ENCODE results near the gene KPNA2.
"Not testable (repeated sequence)": the region's sequence is repeated elsewhere in the genome, so short reads cannot be mapped to it uniquely, and the experiment has no call there.

KPNA2 gene

DNA sequence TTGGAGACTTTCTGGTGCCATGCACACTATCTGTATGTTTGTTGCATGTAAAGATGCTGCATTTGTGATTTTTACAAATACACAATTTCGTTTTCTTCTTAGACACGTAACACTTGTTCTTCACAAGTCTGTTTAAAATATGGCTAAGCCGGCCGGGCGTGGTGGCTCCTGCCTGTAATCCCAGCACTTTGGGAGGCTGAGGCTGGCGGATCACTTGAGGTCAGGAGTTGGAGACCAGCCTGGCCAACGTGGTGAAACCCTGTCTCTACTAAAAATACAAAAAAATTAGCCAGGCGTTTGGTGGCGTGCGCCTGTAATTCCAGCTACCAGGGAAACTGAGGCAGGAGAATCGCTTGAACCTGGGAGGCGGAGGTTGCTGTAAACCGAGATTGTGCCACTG lies 14.7 kb upstream of the KPNA2 start:
- DNase-seq = not testable (repeated sequence)

DNA sequence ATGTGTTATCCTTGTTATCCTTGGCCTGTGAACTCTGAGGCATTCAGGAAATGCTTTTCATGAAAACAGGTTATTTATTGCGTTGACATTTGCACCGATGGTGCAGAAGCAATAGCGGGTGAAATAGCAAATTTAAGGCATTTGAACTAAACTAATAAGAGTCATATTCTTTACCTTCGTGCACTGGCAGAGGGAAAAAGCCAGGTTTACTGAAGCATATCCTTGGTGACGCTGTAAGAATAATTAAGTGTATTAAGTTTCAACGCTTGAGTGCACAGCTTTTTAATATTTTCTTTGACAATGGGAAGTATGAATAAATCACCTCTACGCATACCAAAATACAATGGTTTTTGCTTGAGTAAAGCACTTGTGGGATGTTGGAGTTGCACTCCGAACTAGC lies 13.6 kb upstream of the KPNA2 start:
- DNase-seq = no peak

DNA sequence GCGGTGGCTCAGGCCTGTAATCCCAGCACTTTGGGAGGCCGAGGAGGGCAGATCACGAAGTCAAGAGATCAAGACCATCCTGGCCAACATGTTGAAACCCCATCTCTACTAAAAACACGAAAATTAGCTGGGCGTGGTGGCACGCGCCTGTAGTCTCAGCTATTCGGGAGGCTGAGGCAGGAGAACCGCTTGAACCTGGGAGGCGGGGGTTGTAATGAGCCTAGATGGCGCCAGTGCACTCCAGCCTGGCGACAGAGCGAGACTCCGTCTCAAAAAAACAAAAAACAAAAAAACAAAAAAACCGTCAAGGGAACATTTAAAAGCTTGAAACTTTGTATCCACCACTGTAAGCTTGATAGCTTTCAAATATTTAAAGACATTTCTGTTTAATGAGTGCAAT lies 13.0 kb upstream of the KPNA2 start:
- DNase-seq = not testable (repeated sequence)

DNA sequence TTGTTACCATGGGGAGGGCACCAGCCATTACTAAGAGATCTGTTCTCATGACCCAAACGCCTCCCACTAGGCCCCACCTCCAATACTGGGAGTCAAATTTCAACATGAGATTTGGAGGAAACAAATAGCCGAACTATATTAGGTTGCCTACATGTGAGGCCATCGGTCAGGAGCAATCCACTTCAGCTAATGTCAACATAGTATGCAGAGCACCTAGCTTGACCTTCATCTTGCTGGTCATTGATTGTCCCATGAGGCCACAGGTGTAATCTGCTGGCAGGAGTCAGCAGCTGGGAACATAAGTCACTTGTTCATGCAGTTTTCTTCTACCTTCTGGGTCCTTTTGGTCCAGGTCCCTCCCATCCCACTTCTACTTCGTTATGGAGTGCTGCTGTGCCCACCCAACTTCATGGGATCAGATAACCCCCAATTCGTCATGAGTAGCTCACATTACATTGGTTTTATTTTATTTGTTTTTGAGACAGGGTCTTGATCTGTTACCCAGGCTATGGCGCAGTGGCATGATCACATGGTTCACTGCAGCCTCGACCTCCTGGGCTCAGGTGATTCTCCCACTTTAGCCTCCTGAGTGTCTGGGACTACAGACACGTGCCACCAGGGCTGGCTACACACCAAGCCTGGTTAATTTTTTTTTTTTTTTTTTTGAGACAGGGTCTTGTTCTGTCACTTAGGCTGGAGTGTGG lies 5.9 kb upstream of the KPNA2 start:
- no peak for DNase-seq

DNA sequence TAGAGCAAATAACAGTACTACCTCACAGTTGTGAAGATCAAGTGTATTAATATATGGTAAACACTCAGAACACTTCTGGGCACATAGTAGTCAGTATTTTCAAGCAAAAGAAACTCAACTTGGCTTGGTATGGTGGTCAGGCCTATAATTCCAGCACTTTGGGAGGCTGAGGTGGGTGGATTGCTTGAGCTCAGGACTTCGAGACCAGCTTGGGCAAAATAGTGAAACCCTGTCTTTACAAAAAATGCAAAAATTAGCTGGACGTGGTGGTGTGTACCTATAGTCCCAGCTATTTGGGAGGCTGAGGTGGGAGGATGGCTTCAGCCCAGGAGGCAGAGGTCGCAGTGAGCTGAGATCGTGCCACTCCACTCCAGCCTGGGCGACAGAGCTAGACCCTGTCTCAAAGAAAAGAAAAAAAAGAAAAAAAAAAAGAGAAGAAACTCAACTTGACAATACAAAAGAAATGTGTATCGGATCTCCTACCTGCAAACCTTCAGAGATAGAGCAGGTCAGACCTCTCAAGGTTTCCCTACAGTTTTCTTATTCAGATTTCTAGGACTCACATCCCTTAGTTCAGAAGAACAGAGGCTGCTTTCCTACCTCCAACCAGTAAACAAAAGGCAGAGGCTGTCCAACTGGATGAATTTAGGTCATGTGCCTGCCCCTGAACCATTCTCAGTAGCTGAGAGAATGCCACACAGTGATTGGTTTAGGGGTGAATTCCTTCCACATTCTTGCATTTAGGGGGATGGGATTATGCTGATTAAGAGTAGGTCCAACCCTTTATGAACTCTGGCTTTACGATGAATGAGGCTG lies 1.7 kb upstream of the KPNA2 start:
- no peak for DNase-seq

DNA sequence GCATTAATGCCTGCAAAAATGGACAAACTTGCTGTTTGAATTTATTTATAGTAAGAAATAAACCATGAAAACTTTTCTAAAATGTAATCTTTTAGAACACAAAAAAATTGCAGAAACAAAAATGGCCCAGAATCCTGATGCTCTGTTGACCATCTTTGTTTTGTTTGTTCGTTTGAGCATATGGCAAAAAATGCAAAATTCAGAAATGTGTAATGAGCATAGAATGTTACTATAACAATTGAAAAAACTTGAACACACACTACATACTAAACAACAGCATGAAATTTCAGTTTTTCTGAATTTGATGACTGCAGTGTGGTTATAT lies 1.1 kb upstream of the KPNA2 start:
- DNase-seq = no peak

DNA sequence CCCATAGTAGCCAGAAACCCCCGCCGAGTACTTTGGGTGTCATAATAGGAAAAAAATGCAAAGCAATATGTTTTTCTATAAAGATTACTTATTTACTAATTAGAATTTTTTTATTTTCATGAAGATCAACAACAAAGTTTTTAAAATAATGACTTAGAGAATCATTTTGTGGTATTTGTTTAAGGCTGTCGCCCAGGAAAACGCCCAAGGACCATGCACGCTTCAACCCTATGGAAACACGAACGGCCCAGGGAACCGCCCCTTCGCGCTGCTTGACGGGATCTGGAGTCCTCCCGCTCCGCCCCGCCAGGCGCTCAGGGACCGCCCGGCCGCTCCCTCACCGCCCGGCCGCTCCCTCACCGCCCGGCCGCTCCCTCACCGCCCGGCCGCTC lies 408 bp upstream of the KPNA2 start:
- no peak for DNase-seq

DNA sequence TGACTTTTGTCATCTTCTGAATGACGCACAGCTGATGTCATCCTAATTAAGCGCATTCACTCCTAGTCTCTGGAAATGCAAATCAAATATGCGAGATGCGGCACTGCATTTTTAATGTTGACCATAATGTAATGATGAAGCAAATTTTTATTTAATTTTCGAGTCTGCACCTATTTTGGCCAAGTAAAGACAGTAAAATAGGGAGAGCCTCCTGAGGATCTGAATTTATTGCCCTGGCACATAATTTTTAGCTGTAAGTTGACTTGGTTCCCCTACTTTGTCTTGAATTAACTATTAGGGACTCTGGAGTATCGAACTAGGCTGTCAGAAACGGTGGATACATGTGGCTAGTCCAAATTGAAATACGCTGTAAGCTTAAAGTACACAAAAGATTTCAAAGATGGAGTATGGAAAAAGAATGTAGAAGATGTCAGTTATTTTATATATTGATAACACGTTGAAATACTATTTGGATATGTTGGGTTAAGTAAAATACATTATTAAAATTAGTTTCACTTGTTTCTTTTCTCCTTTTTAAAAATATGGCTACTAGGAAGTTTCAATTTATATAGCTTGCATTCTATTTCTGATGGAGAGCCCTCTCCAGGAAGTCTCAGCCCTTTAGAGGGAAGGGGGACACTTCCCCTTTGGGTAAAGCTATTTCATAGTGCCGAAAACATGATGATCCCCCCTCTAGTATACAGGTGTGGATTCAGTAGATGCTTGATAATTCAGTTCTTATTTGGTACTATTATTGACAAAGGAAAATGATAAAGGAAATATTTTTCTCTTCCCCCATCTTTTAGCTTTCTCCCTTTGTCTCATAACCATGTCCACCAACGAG lies 991 bp downstream of the KPNA2 start:
- DNase-seq = no peak

DNA sequence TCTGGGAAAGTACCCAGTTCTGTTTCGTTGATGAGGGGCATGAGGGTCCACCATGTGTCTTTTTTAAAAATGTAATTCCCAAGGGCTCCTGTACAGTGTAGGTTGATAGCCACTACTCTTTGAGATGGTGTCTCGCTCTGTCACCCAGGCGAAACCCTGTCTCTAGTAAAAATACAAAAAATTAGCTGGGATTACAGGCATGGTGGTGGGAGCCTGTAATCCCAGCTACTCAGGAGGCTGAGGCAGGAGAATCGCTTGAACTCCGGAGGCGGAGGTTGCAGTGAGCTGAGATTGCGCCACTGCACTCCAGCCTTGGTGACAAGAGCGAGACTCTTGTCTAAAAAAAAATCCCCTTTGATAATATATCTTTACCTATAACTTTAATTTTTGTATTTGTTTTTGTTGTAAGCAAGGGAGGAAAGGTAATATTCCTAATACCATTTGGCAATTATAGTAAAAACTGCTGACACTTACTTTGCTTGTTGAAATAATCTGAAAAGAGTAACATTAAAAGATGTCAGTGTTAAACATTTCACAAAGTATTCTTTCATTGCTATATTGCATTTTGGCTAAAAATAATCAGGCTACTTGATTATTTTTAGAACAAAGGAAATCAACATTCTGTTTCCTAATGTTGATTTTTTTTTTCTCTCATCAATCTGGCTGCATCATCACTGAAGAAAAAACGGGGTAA lies 11.8 kb downstream of the KPNA2 start:
- no peak for DNase-seq

DNA sequence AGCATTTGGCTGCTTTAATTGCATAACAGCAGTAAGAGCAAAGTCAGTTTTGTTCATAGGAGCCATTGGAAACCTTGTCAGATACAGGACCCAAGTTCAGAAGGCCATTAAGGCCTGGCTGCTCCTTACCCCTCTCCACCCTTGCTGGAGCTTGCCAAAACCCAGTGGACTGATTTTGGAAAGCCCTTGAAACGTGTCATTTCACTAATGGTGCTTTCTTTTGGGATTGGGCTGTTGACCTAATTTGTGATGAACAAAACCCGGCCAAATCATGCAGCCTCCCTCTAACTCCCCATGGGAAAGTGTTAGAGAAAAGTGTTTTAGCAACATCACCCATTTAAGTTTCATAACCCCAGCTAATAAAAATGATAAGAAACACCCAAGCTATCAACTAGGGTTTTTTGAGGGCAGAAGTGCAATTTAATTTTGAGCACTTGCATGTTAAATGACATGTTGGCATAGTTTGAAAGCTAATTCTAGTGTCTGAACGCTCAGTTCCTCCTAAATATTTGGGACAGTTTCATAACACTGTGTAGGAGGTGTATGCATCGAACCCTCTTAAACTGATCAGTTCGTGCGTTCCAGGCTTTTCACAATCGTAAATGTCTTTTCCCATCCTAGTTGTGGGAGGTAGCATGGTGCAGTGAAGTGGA lies 12.5 kb downstream of the KPNA2 start:
- DNase-seq = not testable (repeated sequence)

DNA sequence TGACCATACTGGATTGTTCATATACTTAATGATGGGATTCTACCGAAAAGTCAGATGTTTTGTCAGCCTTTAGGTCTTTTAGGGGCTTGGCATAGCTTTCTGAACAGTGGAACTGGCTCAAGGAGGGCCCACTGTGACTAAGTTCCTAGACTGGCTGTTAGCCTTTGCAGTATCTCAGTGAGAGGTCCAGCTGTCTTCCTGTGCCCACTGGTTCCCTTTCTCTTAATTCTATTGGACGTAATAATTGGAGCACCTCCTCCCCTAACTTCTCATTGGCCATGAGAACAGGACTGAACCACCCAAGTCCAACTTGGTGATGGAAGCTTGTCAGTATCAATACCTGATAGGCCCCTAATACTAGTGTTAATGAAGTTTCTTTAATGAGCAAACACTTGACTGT lies 13.5 kb downstream of the KPNA2 start:
- DNase-seq = no peak

DNA sequence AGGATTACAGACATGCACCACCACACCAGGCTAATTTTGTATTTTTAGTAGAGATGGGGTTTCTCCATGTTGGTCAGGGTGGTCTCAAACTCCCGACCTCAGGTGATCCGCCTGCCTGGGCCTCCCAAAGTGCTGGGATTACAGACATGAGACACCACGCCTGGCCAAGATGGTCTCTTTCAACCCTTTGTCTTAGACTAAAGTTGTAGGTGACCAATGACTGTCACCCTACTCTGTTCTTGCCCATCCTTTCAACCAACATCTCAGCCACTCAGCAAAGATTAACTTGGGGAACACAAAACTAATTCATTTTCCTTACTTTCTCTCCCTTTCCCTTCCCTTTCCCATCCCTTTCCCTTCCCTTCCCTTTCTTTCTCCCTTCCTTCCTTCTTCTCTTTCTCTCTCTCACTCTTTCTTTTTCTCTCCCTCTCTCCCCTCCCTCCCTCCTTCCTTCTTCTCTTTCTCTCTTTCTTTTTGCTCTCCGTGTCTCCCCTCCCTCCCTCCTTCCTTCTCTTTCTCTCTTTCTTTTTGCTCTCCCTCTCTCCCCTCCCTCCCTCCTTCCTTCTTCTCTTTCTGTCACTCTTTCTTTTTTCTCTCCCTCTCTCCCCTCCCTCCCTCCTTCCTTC lies 14.4 kb downstream of the KPNA2 start:
- DNase-seq = not testable (repeated sequence)

DNA sequence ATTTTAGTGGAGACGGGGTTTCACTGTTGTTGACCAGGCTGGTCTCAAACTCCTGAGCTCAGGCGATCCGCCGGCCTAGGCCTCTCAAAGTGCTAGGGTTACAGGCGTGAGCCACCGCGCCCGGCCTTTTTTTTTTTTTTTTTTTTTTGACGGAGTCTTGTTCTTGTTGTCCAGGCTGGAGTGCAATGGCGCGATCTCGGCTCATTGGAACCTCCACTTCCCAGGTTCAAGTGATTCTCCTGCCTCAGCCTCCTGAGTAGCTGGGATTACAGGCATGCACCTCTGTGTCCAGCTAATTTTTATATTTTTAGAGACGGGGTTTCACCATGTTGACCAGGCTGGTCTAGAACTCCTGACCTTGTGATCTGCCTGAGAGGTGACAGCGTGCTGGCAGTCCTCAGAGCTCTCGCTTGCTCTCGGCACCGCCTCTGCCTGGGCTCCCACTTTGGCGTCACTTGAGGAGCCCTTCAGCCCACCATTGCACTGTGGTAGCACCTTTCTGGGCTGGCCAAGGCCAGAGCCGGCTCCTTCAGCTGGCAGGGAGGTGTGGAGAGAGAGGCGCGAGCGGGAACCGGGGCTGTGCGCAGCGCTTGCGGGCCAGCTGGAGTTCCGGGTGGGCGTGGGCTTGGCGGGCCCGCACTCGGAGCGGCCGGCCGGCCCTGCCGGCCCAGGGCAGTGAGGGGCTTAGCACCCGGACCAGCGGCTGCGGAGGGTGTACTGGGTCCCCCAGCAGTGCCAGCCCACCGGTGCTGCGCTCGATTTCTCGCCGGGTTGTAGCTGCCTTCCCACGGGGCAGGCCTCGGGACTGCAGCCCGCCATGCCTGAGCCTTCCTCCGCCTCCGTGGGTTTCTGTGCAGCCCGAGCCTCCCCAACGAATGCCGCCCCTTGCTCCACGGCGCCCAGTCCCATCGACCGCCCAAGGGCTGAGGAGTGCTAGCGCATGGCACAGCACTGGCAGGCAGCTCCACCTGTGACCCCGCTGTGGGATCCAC lies 16.1 kb downstream of the KPNA2 start:
- not testable (repeated sequence) for DNase-seq

DNA sequence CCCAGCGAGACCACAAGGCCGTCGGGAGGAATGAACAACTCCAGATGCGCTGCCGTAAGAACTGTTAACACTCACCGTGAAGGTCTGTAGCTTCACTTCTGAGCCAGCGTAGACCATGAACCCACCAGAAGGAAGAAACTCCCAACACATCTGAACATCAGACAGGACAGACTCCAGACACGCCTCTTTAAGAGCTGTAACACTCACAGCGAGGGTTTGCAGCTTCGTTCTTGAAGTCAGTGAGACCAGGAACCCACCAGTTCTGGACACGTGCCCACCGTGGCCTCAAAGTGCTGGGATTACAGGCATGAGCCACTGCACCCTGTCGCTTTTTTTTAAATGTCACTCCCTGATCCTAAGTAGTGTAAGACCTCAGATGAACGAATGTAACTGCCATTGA lies 17.3 kb downstream of the KPNA2 start:
- no peak for DNase-seq

DNA sequence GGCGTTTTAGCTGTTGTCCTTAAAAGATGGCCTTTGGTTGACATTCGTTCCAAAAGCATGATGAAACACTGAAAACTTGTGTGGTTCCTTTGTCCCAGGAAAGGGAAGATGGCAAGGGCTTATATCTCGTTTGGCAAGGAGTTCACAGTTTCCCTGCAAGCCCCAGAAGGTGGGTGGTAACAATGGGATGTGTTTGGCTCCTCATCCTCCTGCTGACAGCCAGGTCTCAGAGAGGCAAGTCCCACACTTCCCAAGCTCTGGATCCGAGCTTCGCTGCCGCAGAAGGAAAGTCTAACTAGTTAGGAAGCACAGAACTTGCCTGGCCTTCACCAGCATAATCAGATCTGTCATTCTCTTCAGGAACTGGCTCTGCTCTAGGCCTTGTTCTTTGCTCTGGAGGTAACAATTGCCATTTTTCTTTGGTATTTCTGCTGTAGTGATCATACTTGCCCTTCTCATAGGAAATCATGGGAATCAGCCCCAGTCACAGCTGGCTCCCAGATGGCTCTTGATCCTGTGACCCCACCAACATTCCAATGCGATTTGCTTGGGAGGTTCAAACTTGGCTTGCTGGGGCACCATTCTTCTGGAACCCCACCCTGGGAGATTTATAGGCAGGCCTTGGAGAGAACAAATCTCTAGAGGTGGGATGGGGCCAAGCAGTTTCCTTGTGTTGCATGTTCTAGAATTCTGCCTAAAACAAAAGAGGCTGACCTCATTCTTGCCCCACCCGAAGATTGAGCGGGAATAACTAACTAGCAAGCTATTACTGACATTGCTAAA lies 17.9 kb downstream of the KPNA2 start:
- no peak for DNase-seq

DNA sequence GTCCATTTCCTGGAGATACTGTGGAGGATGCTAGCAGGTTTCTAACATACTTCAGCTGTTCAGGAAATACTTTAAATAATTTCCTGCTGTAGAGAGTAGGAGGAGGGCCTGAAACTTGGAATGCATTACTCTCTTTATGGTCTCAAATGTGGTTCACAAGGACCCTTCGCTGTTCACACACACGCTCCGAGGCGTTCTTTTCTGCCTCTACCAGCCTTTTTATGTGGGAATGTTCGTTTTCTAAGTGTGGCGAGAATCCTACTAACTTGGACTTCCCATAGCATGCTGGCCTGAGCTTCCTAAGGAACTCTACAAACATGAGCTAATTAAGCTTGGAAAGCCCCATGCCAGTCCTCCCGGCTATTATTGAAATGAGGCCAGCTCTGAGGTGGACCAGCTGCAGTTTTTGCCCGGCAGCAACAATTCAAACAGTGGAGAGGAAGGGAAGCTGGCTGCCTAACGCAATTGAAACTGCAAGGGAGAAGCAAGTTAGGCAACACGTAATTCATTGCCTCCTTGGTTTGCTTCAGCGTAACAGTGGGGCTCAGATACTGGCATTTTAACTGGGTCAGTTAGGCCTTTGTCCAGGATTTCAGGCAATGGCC lies 18.9 kb downstream of the KPNA2 start:
- no peak for DNase-seq

DNA sequence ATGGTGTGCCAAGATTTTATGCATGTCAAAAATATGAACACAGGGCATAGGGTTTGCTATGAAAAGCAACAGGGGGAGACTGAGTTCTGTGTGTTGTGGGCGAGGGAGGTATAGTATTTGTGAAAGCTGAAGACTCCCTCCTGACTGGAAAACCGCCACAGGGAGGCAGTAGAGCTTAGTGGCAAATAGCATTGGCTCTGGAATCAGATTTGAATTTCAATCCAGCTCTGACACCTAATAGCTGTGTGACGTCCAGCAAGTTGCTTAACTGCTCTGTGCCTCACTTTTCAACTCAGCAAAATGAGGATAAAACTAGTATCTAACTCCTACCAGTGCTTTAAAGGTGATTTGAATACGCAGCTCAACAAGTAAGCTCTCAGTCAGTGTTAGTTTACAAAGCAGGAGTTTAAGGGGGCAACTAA lies 22.0 kb downstream of the KPNA2 start:
- peak; percentile 47 for DNase-seq

DNA sequence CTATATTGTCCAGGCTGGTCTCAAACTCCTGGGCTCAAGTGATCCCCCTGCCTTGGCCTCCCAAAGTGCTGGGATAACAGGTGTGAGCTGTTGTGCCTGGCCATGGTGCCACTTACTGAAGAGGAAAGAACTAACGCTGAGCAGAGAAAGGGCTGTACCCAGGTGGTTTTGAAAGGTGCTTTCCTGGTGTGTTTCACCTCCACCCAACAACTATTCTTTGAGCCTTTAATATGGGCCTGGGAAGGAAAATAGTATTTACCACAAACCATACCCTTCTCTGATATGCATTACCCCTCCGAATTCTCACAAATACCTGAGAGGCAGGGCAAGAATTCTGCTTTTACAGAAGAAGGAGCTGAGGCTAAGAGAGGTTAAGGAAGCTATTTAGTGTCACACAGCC lies 24.8 kb downstream of the KPNA2 start:
- DNase-seq = no peak

DNA sequence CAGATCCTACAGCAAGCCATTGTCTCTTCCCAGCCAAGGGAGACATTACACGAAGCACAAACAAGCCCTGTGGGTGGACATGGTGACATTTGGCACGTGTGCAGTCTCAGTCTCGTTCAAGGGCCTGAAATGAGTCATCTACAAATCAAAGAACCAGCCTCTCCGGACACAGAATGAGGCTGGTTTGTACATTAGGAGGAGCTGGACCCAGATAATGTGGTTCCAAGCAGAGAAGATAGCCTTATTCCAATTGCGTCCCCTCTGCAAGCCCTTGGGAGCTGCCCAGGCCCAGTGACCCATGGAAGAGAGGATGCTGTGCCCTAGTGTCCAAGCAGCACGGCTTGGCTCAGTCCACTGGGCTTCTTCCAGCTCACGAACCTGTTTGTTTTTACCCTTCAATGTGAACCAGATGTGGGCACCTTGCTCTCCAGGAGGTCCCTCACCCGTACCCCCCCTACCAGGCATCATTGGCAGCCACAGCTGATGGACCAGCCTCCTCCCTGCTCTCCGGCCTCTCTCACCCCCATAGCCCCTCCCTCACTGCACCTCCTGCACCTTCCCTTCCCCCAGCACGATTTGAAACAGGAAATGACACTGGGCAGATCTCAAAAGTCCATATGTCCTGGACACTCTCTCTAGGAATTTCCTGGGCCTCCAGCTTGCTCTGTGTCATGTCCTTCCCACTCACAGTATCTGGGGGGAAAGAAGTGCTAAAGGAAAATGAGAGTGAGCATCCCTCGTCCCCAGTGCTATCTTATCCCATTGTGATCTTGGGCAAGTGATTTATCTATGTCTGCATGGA lies 26.2 kb downstream of the KPNA2 start:
- no peak for DNase-seq
